Measurements from ENCODE around the gene ENG.

GRCh38 chr9:127828262-127829031 is 26.0 kb downstream of the ENG start:
- TF ChIP-seq CTCF (IDR thresholded peaks at IDR 0.05; ENCODE audit: insufficient read depth, low read length, poor library complexity, severe bottlenecking) = no peak
- TF ChIP-seq EZH2phosphoT487 (conservative IDR thresholded peaks at IDR 0.05; ENCODE audit: low read length) = no peak

Measured in SU-DHL-6 (cell line).